HCT116 (cell line): ENCODE measurements around the gene OVAAL. TPM values are rescaled to one million over a fixed set of nuclear protein-coding genes. Genes with fewer than 3 reads are reported as not detected.

Experiments
- ATAC-seq: fragments of 200-7000 bp; cut with Tn5 transposase; 2 replicates; pipeline ENCODE4 v1.9.1; 2020; ENCODE audit warnings: mild to moderate bottlenecking, moderate library complexity
- BruUV-seq: library from RNA; stranded (reverse); fragments of 400-500 nt; replicated peaks from 2 replicates; lab custom pipeline; 2021; lab: Mats Ljungman, UMichigan
- CTCF ChIA-PET: fragments of 300-600 bp; sonication (Branson Sonifier 250); formaldehyde crosslinking; loops from one replicate; lab custom pipeline; 2021; ENCODE audit warnings: antibody characterized with exemption; lab: Charles Lee
- POLR2A ChIA-PET: fragments of 300-600, 350-600 bp; sonication (Branson Sonifier 250); formaldehyde crosslinking; loops from one replicate; lab custom pipeline; 2021; ENCODE audit warnings: antibody characterized with exemption; lab: Charles Lee
- RAD21 ChIA-PET, 2 experiments: fragments of 300-600 bp; sonication (Branson Sonifier 250); formaldehyde crosslinking; loops; one replicate each; lab custom pipeline; 2023; ENCODE audit warnings: low total read pairs in 2 of 2; ENCODE audit not compliant: uncharacterized antibody in 2 of 2, unreplicated experiment in 2 of 2, low non-redundant PET in 1 of 2; lab: Charles Lee
- DNase-seq: peaks from one replicate; pipeline ENCODE4 v3.0.0-alpha.2; 2010; ENCODE audit warnings: low read depth, low spot score
- H2AFZ ChIP-seq: fragments of 200-600 bp; shearing (Covaris generic), sonication (generic); 2 replicates; pipeline ENCODE4 v1.6.1; 2017; ENCODE audit warnings: low read depth, mixed run types, mixed read lengths, antibody characterized with exemption, low read length; ENCODE audit not compliant: poor library complexity, severe bottlenecking
- H3K27ac ChIP-seq: 2 replicates; pipeline ENCODE4 v1.5.1; 2012; ENCODE audit warnings: low read depth, low read length
- H3K27me3 ChIP-seq: fragments of 200-600 bp; sonication (generic); 2 replicates; pipeline ENCODE4 v1.6.1; 2016; ENCODE audit warnings: mixed run types, low read length, mixed read lengths; ENCODE audit not compliant: insufficient read depth
- H3K36me3 ChIP-seq, 2 experiments: fragments of 200-500 bp in 1 of 2; fragments of 200-600 bp in 1 of 2; sonication (Bioruptor generic) in 1 of 2; sonication (generic) in 1 of 2; 2 replicates each; pipeline versions ENCODE4 v1.5.1 to v1.6.1; 2014 to 2016; ENCODE audit warnings: low read length in 2 of 2, inconsistent platforms in 1 of 2, mixed read lengths in 1 of 2, mixed run types in 1 of 2; ENCODE audit not compliant: insufficient read depth in 2 of 2, control insufficient read depth in 1 of 2
- H3K4me1 ChIP-seq, 2 experiments: fragments of 200-600 bp in 1 of 2; sonication (generic) in 1 of 2; 2 replicates each; pipeline versions ENCODE4 v1.5.1 to v1.6.1; 2012 to 2017; ENCODE audit warnings: low read length in 2 of 2, inconsistent platforms in 1 of 2, mild to moderate bottlenecking in 1 of 2, mixed read lengths in 1 of 2, mixed run types in 1 of 2, moderate library complexity in 1 of 2; ENCODE audit not compliant: insufficient read depth in 2 of 2, control insufficient read depth in 1 of 2
- H3K4me2 ChIP-seq: fragments of 200-600 bp; sonication (generic); 2 replicates; pipeline ENCODE4 v1.6.1; 2017; ENCODE audit warnings: mixed run types, low read length, mixed read lengths
- H3K4me3 ChIP-seq, 2 experiments: fragments of 200-600 bp in 1 of 2; sonication (generic) in 1 of 2; replicated peaks in 1 of 2; 2 replicates each; pipeline ENCODE4 v1.5.1; 2011 to 2016; ENCODE audit warnings: low read length in 2 of 2, control low read depth in 1 of 2, low read depth in 1 of 2, mild to moderate bottlenecking in 1 of 2, mixed read lengths in 1 of 2, mixed run types in 1 of 2
- H3K79me2 ChIP-seq: fragments of 200-600 bp; sonication (generic); 2 replicates; pipeline ENCODE4 v1.6.1; 2017; ENCODE audit warnings: mild to moderate bottlenecking, mixed run types, low read length, moderate library complexity, mixed read lengths; ENCODE audit not compliant: insufficient read depth
- H3K9ac ChIP-seq: fragments of 200-600 bp; sonication (generic); 2 replicates; pipeline ENCODE4 v1.6.1; 2016; ENCODE audit warnings: low read length, mixed read lengths
- H3K9me2 ChIP-seq: fragments of 200-600 bp; sonication (generic), shearing (Covaris generic); 2 replicates; pipeline ENCODE4 v1.6.1; 2017; ENCODE audit warnings: mixed run types, mild to moderate bottlenecking, moderate library complexity; ENCODE audit not compliant: insufficient read depth
- H3K9me3 ChIP-seq, 2 experiments: fragments of 200-500 bp in 1 of 2; fragments of 200-600 bp in 1 of 2; sonication (Bioruptor generic) in 1 of 2; sonication (generic) in 1 of 2; 2 replicates each; pipeline ENCODE4 v1.6.1; 2014 to 2017; ENCODE audit warnings: low read length in 2 of 2, mixed read lengths in 2 of 2, inconsistent platforms in 1 of 2, low read depth in 1 of 2, mild to moderate bottlenecking in 1 of 2, mixed run types in 1 of 2, moderate library complexity in 1 of 2; ENCODE audit not compliant: control insufficient read depth in 1 of 2, insufficient read depth in 1 of 2
- H4K20me1 ChIP-seq: fragments of 200-600 bp; sonication (generic), shearing (Covaris generic); 2 replicates; pipeline ENCODE4 v1.6.1; 2017; ENCODE audit warnings: mixed run types, mild to moderate bottlenecking, moderate library complexity; ENCODE audit not compliant: insufficient read depth
- ATF3 ChIP-seq: IDR thresholded peaks from 2 replicates; pipeline ENCODE4 v1.6.1; 2012
- CBX3 ChIP-seq: IDR thresholded peaks from 2 replicates; pipeline ENCODE4 v1.6.1; 2012; ENCODE audit warnings: low read depth
- CEBPB ChIP-seq: IDR thresholded peaks from 2 replicates; pipeline ENCODE4 v1.6.1; 2012; ENCODE audit warnings: low read depth
- EGR1 ChIP-seq: IDR thresholded peaks from 2 replicates; pipeline ENCODE4 v1.6.1; 2012; ENCODE audit warnings: low read depth
- ELF1 ChIP-seq: IDR thresholded peaks from 2 replicates; pipeline ENCODE4 v1.6.1; 2012; ENCODE audit warnings: low read depth, borderline replicate concordance
- EZH2 ChIP-seq: fragments of 200-600 bp; sonication (generic); IDR thresholded peaks from 2 replicates; pipeline ENCODE4 v1.6.1; 2017; ENCODE audit warnings: antibody characterized with exemption, mixed run types
- EZH2phosphoT487 ChIP-seq: fragments of 200-600 bp; IDR thresholded peaks from 2 replicates; pipeline ENCODE4 v1.6.1; 2018; ENCODE audit warnings: antibody characterized with exemption, borderline replicate concordance
- FOSL1 ChIP-seq: IDR thresholded peaks from 2 replicates; pipeline ENCODE4 v1.6.1; 2012; ENCODE audit warnings: low read depth
- JUND ChIP-seq: IDR thresholded peaks from 2 replicates; pipeline ENCODE4 v1.6.1; 2012
- POLR2A ChIP-seq: IDR thresholded peaks from 2 replicates; pipeline ENCODE4 v1.7.0; 2011; ENCODE audit warnings: borderline replicate concordance; ENCODE audit not compliant: insufficient read depth, insufficient read length; ENCODE audit errors: extremely low read depth
- REST ChIP-seq: IDR thresholded peaks from 2 replicates; pipeline ENCODE4 v1.6.1; 2012; ENCODE audit warnings: low read depth
- SIN3A ChIP-seq: IDR thresholded peaks from 2 replicates; pipeline ENCODE4 v1.6.1; 2012; ENCODE audit warnings: low read depth
- SP1 ChIP-seq: IDR thresholded peaks from 2 replicates; pipeline ENCODE4 v1.6.1; 2012; ENCODE audit warnings: low read depth
- TCF7L2 ChIP-seq: IDR thresholded peaks from 2 replicates; pipeline ENCODE4 v1.7.0; 2011; ENCODE audit warnings: borderline replicate concordance, inconsistent platforms; ENCODE audit not compliant: insufficient read depth, insufficient read length; ENCODE audit errors: extremely low read depth
- YY1 ChIP-seq: IDR thresholded peaks from 2 replicates; pipeline ENCODE4 v1.6.1; 2011; ENCODE audit warnings: low read length, low read depth, moderate library complexity, mild to moderate bottlenecking; ENCODE audit not compliant: insufficient replicate concordance; ENCODE audit errors: extremely low read depth
- ZNF274 ChIP-seq: fragments of 200-500 bp; sonication (Bioruptor generic); IDR thresholded peaks from 2 replicates; pipeline ENCODE4 v1.6.1; 2014; ENCODE audit warnings: mild to moderate bottlenecking, low read depth, low read length, inconsistent platforms
- intact Hi-C: fragments of 100-400 bp; cut with micrococcal nuclease; formaldehyde crosslinking; loops from 2 replicates; pipeline ENCODE4 v1.10.0; 2022
- total RNA-seq: library from RNA; stranded (reverse); gene quantifications from one replicate; pipeline ENCODE4 v1.2.1, GENCODE V29; 2021; ENCODE audit not compliant: unreplicated experiment
- TF ChIP-seq, protein P1 (sequence below): IDR thresholded peaks from 2 replicates; pipeline ENCODE4 v1.6.1; 2011; ENCODE audit warnings: mild to moderate bottlenecking, low read length, moderate library complexity; ENCODE audit not compliant: insufficient replicate concordance; ENCODE audit errors: extremely low read depth
- TF ChIP-seq, protein P2 (sequence below): IDR thresholded peaks from 2 replicates; pipeline ENCODE4 v1.6.1; 2012
- TF ChIP-seq, protein P3 (sequence below), 3 experiments: fragments of 200-600 bp in 1 of 3; sonication (generic) in 1 of 3; IDR thresholded peaks in 2 of 3; conservative IDR thresholded peaks in 1 of 3; 2 replicates each; pipeline ENCODE4 v1.5.1; 2012 to 2017; ENCODE audit warnings: low read depth in 2 of 3, low read length in 2 of 3, antibody characterized with exemption in 1 of 3, borderline replicate concordance in 1 of 3, control low read depth in 1 of 3, mild to moderate bottlenecking in 1 of 3, mixed read lengths in 1 of 3, mixed run types in 1 of 3, moderate library complexity in 1 of 3; ENCODE audit not compliant: insufficient read depth in 1 of 3

The OVAAL gene
- total RNA-seq, 1 experiment from 2014 or later, result not detected

GRCh38 chr1:180571832-180572636 lies 13.3 kb downstream of the OVAAL start:
- DNase-seq (peak; percentile 2), ATAC-seq (0 out of 2 replicates have a peak, but pooled peaks have one; percentile 32)
- Histone ChIP-seq H3K36me3 (no peaks in the 10 kb centered on the region), H3K9me2 (0 out of 2 replicates have a peak, but pooled peaks cover 2% of the 10 kb centered on the region), H3K9me3 (no peaks in the 10 kb centered on the region), H3K4me2 (0 out of 2 replicates have a peak overlapping the region, but pooled peaks have one; percentile 8), H3K4me3 (no peak overlapping the region), H3K79me2 (no peaks in the 10 kb centered on the region), H3K9ac (no peak overlapping the region), H3K27ac (no peak overlapping the region), H3K4me1 (peaks cover 0 to 12% of the 10 kb centered on the region in 2 experiments; a peak in 2 of 4 replicates), H2AFZ (no peak overlapping the region), H3K27me3 (no peaks in the 10 kb centered on the region), H4K20me1 (no peaks in the 10 kb centered on the region)
- ChIA-PET RAD21 (no interaction called here), CTCF (no interaction called here), POLR2A (no interaction called here)
- intact Hi-C loops, result no loop called here
- BruUV-seq, result no TSS peak
- TF ChIP-seq REST (no peak), ATF3 (no peak), ELF1 (no peak), TCF7L2 (no peak), POLR2A (no peak), ZNF274 (no peak), SP1 (peak; percentile 26; the same call in 1 of the 2 replicates), EZH2 (no peak), FOSL1 (peak; percentile 60), EZH2phosphoT487 (no peak), JUND (peak; percentile 45), CEBPB (no peak), SIN3A (no peak), CBX3 (peak; percentile 69; the same call in 1 of the 2 replicates), EGR1 (no peak), YY1 (no peak)
- TF ChIP-seq, protein P1, sequence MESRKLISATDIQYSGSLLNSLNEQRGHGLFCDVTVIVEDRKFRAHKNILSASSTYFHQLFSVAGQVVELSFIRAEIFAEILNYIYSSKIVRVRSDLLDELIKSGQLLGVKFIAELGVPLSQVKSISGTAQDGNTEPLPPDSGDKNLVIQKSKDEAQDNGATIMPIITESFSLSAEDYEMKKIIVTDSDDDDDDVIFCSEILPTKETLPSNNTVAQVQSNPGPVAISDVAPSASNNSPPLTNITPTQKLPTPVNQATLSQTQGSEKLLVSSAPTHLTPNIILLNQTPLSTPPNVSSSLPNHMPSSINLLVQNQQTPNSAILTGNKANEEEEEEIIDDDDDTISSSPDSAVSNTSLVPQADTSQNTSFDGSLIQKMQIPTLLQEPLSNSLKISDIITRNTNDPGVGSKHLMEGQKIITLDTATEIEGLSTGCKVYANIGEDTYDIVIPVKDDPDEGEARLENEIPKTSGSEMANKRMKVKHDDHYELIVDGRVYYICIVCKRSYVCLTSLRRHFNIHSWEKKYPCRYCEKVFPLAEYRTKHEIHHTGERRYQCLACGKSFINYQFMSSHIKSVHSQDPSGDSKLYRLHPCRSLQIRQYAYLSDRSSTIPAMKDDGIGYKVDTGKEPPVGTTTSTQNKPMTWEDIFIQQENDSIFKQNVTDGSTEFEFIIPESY, result no peak
- TF ChIP-seq, protein P2, sequence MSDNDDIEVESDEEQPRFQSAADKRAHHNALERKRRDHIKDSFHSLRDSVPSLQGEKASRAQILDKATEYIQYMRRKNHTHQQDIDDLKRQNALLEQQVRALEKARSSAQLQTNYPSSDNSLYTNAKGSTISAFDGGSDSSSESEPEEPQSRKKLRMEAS, result no peak
- TF ChIP-seq, protein P3, sequence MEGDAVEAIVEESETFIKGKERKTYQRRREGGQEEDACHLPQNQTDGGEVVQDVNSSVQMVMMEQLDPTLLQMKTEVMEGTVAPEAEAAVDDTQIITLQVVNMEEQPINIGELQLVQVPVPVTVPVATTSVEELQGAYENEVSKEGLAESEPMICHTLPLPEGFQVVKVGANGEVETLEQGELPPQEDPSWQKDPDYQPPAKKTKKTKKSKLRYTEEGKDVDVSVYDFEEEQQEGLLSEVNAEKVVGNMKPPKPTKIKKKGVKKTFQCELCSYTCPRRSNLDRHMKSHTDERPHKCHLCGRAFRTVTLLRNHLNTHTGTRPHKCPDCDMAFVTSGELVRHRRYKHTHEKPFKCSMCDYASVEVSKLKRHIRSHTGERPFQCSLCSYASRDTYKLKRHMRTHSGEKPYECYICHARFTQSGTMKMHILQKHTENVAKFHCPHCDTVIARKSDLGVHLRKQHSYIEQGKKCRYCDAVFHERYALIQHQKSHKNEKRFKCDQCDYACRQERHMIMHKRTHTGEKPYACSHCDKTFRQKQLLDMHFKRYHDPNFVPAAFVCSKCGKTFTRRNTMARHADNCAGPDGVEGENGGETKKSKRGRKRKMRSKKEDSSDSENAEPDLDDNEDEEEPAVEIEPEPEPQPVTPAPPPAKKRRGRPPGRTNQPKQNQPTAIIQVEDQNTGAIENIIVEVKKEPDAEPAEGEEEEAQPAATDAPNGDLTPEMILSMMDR (IDR thresholded peaks at IDR 0.05 in 2 of 3, conservative IDR thresholded peaks at IDR 0.05 in 1 of 3; ENCODE audit: borderline replicate concordance in 1 of 3, insufficient read depth in 1 of 3, low read depth in 2 of 3, low read length in 2 of 3), result no peak
